HuH-7 (cell line): ENCODE data around the gene HDAC4.

Source experiments
- DNase-seq: peaks from one replicate; pipeline ENCODE4 v3.0.0; 2011; ENCODE audit warnings: low spot score

Gene HDAC4

GRCh38 chr2:239008677-239009588 is 391.9 kb downstream of the HDAC4 start:
- DNase-seq, result no peak

DNA sequence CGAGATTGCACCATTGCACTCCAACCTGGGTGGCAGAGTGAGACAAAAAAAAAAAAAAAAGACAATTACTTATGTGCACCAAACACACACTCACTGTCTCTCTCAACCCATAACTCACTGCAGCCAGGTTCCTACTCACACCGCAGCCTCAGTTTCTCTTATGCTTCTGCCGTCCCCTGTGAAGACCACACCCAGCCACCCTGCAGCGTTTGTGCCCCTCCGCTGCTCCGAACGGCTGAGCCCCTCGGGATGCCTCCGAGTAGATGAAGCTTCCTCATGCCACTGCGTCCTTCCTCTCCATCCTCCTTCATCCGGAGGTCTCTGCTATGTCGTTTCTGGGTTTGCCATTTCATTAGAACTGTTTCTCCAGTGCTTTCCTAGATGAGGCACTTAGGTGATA is 392.8 kb downstream of the HDAC4 start:
- no peak for DNase-seq

DNA sequence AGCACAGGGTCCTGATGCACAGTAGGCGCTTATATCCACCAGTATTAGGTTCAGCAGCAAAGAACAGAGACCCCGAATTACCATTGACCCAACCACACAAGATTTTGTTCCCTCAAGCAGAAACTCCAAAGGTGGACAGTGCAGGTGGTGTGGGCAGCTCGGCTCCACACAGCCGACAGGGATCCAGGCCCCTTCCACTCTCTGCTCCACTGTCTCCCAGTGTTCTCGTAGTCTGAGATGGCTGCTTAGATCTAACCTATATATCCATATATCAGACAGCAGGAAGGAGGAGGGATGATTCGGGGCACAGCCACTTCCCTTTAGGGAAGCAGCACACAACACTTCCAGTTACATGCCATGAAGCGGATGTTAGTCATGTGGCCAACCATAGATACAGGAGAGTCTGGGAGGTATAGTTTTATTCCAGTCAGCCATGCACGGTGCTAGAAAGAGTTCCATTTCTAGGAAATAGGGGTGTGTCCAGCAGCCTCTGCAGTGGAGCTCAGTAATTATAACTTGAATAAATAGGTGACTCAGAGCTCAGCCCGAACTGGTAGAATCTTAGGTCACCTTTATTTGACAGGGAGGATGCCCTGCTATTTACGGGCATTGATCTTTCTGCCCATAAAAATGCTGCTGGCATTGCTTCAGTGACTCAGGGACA is 394.1 kb downstream of the HDAC4 start:
- DNase-seq, result no peak

DNA sequence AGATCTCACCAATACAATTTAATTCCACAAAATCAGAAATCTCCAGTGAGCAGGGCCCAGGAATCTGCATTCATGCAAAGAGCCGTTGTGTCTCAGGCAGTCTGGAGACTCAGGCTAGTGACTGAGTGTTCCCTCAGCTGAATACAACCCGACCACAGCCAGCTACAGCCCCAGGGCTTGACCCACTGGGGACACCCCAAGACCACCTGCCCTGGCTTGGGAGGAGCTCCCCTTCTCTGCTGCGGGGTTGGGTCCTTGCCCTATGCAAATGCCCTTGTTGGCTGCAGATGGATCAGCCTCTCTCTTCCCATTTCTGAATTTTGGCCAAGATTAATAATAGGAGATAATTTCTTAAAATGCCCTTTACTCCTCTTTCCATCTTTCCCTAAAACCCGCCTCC is 395.2 kb downstream of the HDAC4 start:
- DNase-seq, result no peak

GRCh38 chr2:239004274-239005015 is 396.4 kb downstream of the HDAC4 start:
- no peak for DNase-seq

DNA sequence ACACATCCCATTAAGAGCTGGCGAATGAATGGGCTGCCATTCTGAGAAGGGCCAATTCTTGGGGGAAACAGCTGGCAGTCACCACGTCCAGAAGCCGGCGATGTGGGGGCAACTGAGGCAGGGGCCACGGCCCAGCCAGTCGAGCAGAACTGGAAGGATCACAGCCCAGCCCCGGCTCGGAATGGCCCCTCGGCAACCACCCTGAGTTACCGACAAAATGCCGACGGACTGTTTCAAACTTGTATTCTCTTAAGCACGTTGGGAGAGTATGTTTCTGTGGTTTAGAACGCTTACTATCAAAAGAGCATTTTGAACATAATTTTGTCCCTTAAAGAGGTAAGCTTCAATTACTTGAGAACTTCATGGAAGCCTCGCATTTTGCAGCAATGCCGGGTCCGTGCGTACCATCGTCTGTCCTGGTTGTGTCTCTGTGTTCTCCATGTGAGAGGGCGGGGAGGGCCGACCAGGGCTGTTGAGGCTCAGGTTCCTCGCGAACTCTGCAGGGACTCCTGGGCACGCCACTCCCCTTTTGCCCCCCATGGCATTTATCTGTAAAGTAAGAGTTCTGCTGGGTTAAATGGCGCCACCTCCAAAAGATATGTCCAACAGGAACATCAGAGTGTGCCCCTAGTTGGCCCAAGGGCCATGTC is 397.1 kb downstream of the HDAC4 start:
- no peak for DNase-seq

DNA sequence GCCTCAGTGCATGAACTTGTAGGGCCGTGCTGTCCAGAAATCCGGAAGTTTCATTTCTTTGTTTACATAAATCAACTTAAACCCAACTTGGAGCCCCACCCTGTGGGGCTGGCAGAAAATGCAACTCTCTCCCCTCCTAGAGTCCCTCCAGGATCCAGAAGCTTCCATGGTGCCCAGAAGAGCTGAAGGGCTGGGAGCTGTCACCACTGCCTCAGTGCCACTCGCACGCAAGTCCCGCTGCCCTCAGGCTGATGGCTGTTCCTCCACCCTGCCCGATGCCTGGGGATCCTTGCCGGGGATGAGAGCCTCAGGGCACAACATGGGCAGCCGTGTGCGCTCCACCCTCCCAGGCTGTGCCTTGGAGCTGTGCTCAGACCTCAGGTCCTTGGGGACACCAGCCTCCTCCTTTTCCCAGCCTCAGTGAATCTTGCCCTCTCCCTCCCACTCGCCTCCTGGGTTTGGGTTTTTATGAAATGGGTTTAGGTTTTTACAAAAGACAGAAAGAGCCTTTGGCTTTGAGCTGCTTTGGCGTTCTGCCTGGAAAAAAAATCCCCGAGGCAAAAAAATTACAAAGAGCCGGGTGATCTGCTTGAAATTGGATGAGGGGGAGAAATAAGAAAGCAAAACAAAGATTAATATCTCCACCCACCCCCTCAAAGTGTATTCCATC is 397.7 kb downstream of the HDAC4 start:
- DNase-seq, result no peak

GRCh38 chr2:239002591-239002953 is 398.2 kb downstream of the HDAC4 start:
- DNase-seq, result no peak

GRCh38 chr2:239001794-239002193 is 399.0 kb downstream of the HDAC4 start:
- no peak for DNase-seq

DNA sequence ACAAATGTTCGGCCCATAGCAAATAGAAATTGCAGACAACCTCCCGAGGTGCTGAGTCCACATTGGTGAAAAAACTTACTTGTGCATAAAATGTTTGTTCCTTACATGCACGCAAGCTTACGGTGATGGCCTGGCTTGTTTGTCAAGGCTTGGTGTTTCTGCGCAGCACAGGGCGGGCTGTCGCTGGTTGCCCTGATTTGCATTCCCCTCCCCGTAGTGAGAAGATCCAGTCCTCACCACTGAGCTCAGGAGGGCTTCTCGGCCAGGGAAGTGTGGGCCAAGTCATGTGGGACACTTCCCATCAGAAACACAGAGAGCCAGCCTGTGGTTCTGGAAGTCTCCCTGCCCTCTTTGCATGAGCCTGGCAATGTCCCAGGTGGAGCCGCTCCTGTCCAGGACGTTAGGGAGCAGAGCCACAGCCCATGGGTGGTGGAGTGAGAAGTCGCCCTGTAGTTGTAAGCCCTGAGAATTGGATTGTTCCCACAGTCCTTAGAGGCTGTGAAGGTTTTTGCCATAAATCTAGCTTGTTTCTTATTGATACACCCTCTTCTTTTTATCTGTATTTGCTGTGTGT is 400.2 kb downstream of the HDAC4 start:
- DNase-seq, result no peak

DNA sequence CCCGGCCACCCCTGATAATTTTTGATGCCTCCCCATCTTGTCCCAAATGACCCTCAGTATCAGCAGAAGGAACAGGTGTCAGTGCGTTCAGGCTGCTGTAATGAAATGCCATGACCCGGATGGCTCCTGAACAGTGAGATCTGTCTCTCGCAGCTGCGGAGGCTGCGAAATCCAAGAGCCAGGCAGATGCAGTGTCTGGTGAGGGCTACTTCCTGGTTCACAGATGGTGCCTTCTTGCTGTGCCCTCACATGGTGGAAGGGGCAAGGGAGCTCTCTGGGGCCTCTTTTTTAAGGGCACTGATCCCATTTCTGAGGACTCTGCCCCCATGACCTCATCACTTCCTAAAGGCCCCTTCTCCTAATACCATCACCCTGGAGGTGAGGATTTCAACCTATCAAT is 400.7 kb downstream of the HDAC4 start:
- DNase-seq, result no peak

- no peak for DNase-seq
Observed at GRCh38 chr2:238999291-238999741, 401.5 kb downstream of the HDAC4 start.

DNA sequence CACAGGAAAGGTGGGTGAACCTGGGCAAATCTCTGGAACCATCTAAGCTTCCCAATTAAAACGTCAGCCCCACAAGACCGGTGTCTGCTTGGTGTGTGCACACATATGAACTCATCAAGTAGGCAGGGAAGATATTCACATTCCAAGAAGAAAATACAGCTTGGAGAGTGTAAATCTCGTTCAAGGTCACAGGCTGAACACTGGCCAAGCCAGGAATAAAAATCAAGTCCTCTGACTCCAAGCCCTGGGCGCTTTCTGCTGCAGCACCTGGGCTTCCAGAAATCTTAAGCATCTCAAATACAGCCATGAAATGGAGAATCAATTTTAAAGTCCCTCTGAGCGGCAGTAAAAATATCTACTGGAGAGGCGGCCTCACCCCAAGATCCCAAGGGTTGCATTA is 402.0 kb downstream of the HDAC4 start:
- DNase-seq, result no peak
